ENCODE measurements around the gene MSANTD4.
A peak's percentile ranks its signal among the peaks of the same experiment; 100 is the strongest.
"Not testable (repeated sequence)": the region's sequence is repeated elsewhere in the genome, so short reads cannot be mapped to it uniquely, and the experiment has no call there.

MSANTD4 gene

DNA sequence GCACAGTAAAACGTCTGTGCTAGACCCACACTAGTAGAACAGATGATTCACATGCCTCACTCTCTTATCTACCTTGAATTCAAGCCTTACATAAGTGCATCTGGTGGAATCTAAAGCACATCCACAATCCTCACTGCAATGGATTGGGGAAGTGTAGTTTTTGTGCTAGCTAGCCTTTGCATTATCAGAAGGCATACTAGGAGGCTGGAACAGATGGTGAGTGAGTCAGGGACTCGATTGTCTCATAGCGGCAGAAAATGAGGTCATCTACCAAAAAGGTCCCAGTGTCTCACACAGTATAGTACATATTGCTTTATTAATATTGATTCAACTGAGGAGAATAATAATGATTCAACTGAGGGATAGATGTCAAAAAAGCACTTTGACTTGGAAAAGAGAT is 9.3 kb downstream of the MSANTD4 start:
- peaks cover 31% of the 10 kb centered on the region for H3K36me3 ChIP-seq (ENCODE audit: control insufficient read depth, insufficient read depth, low read length, severe bottlenecking)
- peak; percentile 36 for DNase-seq (ENCODE audit: low read depth)

DNA sequence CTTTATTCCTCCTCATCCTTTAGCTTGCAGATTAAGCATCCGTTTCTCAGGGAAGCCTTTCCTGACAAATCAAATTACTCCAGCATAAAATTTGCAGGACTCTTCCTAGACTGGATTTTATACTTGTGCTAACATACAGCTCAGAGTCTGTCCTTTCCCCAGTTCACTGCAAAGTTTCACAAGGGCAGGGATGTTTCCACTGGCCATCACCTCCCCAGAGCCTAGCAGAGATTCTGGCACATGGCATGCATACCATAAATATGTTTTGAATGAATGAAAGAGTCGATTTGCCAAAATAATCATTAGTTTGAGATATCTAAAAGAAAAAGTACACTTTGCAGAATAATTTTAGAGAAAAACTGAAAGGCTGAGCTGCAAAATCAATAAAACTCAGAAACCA is 10.6 kb downstream of the MSANTD4 start:
- no peaks in the 10 kb centered on the region for H3K27me3 ChIP-seq (replicated peaks; ENCODE audit: control insufficient read depth, insufficient read depth, low read length)
- H3K36me3 ChIP-seq (ENCODE audit: control insufficient read depth, insufficient read depth, low read length, severe bottlenecking) = peaks cover 43% of the 10 kb centered on the region
- peak; percentile 55 for DNase-seq (ENCODE audit: low read depth)
- H3K9ac ChIP-seq (ENCODE audit: low read length) = peak overlapping the region; percentile 14
- H3K9me3 ChIP-seq (ENCODE audit: control insufficient read depth, low read length) = no peaks in the 10 kb centered on the region
- peak overlapping the region; percentile 14 for H3K4me3 ChIP-seq (ENCODE audit: low read length)
- peaks cover 24% of the 10 kb centered on the region for H3K4me1 ChIP-seq (ENCODE audit: control insufficient read depth, insufficient read depth, low read length)

More for the DNA sequence above, 9.3 kb downstream of the MSANTD4 start:
- H3K4me1 ChIP-seq (ENCODE audit: control insufficient read depth, insufficient read depth, low read length) = peaks cover 24% of the 10 kb centered on the region
- no peaks in the 10 kb centered on the region for H3K9me3 ChIP-seq (ENCODE audit: control insufficient read depth, low read length)
- H3K4me3 ChIP-seq (ENCODE audit: low read length) = no peak overlapping the region
- no peak overlapping the region for H3K9ac ChIP-seq (ENCODE audit: low read length)
- H3K27me3 ChIP-seq (replicated peaks; ENCODE audit: control insufficient read depth, insufficient read depth, low read length) = no peaks in the 10 kb centered on the region

DNA sequence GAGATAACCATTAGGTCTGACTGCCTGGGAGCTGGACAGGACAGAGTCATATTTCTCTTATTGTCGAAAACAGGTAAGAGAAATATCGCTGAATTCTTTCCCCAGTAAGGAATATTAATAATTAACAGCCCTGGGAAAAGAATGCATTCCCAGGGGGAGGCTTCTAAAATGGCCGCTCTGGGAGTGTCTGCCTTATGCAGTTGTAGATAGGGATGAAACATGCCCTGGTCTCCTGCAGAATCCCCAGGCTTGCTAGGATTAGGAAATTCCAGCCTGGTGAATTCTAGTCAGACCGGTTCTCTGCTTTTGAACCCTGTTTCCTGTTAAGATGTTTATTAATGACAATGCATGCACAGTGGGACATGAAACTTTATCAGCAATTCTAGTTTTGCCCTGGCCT is 18.9 kb downstream of the MSANTD4 start:
- not testable (repeated sequence) for H3K4me1 ChIP-seq (ENCODE audit: control insufficient read depth, insufficient read depth, low read length); DNase-seq (ENCODE audit: low read depth); H3K9me3 ChIP-seq (ENCODE audit: control insufficient read depth, low read length); H3K27me3 ChIP-seq (replicated peaks; ENCODE audit: control insufficient read depth, insufficient read depth, low read length); H3K9ac ChIP-seq (ENCODE audit: low read length); H3K4me3 ChIP-seq (ENCODE audit: low read length)
- peaks cover 27% of the 10 kb centered on the region for H3K36me3 ChIP-seq (ENCODE audit: control insufficient read depth, insufficient read depth, low read length, severe bottlenecking)

DNA sequence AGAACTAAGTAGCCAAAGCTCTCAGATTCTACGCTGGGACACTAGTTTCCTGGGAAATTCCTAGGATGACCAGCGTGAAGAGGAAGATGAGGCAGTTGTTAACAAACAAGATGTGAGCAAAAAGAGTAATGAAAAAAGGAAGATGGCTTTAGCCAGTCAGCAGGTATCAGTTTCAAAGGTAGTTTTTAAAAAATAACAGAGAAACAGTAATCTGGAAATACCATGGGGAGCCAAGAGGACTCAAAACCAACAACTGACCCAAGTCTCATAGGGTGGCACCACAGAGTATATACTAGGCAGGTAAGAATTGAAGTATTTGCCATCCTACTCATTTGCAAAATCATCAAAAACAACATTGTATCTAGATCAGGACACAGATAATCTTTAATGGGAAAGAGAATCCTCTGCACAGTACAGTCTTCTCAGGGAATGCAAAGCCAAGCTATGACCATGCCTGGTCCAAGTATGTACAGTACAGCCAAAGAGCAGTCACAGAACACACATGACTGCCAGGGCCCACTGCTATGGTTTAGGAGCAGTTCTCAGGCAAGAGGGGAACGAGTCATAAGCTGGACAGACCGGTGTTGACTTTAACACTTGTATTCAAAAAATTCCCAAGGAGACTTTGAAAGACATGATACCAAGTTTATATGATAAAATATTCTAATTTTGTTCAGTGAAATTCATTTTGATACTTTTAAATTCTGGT is 20.6 kb downstream of the MSANTD4 start:
- Histone ChIP-seq H3K27me3 (replicated peaks; ENCODE audit: control insufficient read depth, insufficient read depth, low read length) (no peaks in the 10 kb centered on the region), H3K9ac (ENCODE audit: low read length) (no peak overlapping the region)
- DNase-seq (ENCODE audit: low read depth) = no peak

DNA sequence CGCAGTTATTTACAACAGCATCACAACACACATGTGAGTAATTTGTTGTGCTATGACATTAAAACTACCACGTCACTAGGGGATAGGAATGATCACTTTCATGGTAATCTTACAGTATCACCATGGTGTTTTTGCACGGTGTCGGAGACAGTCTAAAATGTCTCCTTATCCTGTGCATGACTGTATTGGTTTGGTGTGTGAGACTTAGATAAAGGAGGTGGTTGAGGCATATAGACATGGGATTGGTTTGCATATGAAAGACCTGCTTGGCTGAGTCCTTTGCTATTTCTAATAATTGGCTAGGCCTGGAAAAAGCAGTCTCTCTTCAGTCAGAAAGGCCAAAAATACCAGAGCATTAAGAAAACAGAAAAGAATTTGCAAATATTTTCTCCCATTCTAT is 30.2 kb downstream of the MSANTD4 start:
- Histone ChIP-seq H3K4me1 (ENCODE audit: control insufficient read depth, insufficient read depth, low read length) (no peaks in the 10 kb centered on the region), H3K9ac (ENCODE audit: low read length) (no peak overlapping the region), H3K36me3 (ENCODE audit: control insufficient read depth, insufficient read depth, low read length, severe bottlenecking) (peaks cover 11% of the 10 kb centered on the region), H3K4me3 (ENCODE audit: low read length) (no peak overlapping the region), H3K27me3 (replicated peaks; ENCODE audit: control insufficient read depth, insufficient read depth, low read length) (no peaks in the 10 kb centered on the region), H3K9me3 (ENCODE audit: control insufficient read depth, low read length) (peaks cover 3% of the 10 kb centered on the region)
- no peak for DNase-seq (ENCODE audit: low read depth)

More for the DNA sequence above, 20.6 kb downstream of the MSANTD4 start:
- Histone ChIP-seq H3K4me3 (ENCODE audit: low read length) (no peak overlapping the region), H3K9me3 (ENCODE audit: control insufficient read depth, low read length) (no peaks in the 10 kb centered on the region), H3K4me1 (ENCODE audit: control insufficient read depth, insufficient read depth, low read length) (no peaks in the 10 kb centered on the region), H3K36me3 (ENCODE audit: control insufficient read depth, insufficient read depth, low read length, severe bottlenecking) (peaks cover 12% of the 10 kb centered on the region)

DNA sequence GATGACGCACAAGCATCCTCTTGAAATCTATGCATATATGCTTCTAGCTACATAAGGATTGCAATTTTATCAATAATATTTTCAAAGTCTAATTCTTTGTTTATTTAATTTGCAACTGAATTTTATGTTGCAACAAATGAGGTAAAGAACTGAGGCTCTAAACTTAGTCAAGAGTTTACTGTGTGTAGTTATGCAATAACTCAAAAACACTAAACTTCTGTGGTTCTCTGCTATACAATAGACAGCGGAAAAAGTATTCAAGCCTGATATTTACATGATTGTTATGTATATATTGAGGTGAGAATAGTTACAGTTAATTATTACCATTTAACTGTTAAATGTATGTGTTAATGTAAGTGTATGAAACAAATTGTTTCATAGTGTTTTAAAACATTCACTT is 32.9 kb downstream of the MSANTD4 start:
- peaks cover 3% of the 10 kb centered on the region for H3K9me3 ChIP-seq (ENCODE audit: control insufficient read depth, low read length)
- no peaks in the 10 kb centered on the region for H3K4me1 ChIP-seq (ENCODE audit: control insufficient read depth, insufficient read depth, low read length)
- H3K27me3 ChIP-seq (replicated peaks; ENCODE audit: control insufficient read depth, insufficient read depth, low read length) = no peaks in the 10 kb centered on the region
- no peak overlapping the region for H3K9ac ChIP-seq (ENCODE audit: low read length)
- H3K36me3 ChIP-seq (ENCODE audit: control insufficient read depth, insufficient read depth, low read length, severe bottlenecking) = no peaks in the 10 kb centered on the region
- no peak overlapping the region for H3K4me3 ChIP-seq (ENCODE audit: low read length)
- DNase-seq (ENCODE audit: low read depth) = peak; percentile 18

DNA sequence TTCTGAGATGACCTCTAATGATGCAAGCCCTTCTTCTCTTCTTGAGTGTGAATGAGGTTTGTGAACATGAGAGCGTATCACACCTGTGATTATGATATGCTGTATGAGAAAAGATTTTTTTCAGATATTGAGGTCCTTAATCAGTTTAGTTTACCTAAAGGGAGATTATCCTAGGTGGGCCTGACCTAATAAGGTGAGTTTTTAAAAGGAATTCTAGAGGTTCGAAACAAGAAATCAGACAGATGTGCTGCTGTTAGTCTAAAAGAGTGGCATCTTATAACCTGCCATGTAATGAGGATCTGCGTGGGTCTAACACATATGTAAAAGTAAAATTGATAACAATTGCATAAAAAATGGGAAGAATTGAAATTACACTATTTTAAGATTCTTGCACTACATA is 33.8 kb downstream of the MSANTD4 start:
- Histone ChIP-seq H3K36me3 (ENCODE audit: control insufficient read depth, insufficient read depth, low read length, severe bottlenecking) (no peaks in the 10 kb centered on the region), H3K27me3 (replicated peaks; ENCODE audit: control insufficient read depth, insufficient read depth, low read length) (no peaks in the 10 kb centered on the region), H3K4me3 (ENCODE audit: low read length) (no peak overlapping the region), H3K9ac (ENCODE audit: low read length) (no peak overlapping the region), H3K4me1 (ENCODE audit: control insufficient read depth, insufficient read depth, low read length) (no peaks in the 10 kb centered on the region), H3K9me3 (ENCODE audit: control insufficient read depth, low read length) (peaks cover 1% of the 10 kb centered on the region)
- DNase-seq (ENCODE audit: low read depth) = no peak

DNA sequence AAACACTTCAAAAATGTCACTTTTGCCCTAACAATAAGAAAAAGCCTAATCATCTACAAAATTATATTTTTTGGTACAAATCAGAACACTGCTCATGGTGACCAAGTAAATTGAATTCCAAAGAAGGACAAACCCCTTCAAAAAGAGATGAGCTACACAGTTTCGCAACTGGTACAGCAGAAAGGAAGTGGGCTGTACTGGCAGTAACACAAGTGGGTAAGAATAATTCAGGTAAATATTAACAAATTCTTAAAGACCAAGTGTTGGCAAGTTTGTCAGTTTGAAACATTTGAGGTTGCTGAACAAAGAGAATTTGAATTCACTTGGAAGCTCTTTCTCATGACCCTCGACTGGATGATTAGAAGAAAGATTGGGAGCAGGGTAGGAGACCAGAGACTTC is 35.5 kb downstream of the MSANTD4 start:
- Histone ChIP-seq H3K9me3 (ENCODE audit: control insufficient read depth, low read length) (no peaks in the 10 kb centered on the region), H3K27me3 (replicated peaks; ENCODE audit: control insufficient read depth, insufficient read depth, low read length) (no peaks in the 10 kb centered on the region), H3K4me3 (ENCODE audit: low read length) (no peak overlapping the region), H3K4me1 (ENCODE audit: control insufficient read depth, insufficient read depth, low read length) (no peaks in the 10 kb centered on the region), H3K36me3 (ENCODE audit: control insufficient read depth, insufficient read depth, low read length, severe bottlenecking) (no peaks in the 10 kb centered on the region), H3K9ac (ENCODE audit: low read length) (no peak overlapping the region)
- DNase-seq (ENCODE audit: low read depth) = no peak

DNA sequence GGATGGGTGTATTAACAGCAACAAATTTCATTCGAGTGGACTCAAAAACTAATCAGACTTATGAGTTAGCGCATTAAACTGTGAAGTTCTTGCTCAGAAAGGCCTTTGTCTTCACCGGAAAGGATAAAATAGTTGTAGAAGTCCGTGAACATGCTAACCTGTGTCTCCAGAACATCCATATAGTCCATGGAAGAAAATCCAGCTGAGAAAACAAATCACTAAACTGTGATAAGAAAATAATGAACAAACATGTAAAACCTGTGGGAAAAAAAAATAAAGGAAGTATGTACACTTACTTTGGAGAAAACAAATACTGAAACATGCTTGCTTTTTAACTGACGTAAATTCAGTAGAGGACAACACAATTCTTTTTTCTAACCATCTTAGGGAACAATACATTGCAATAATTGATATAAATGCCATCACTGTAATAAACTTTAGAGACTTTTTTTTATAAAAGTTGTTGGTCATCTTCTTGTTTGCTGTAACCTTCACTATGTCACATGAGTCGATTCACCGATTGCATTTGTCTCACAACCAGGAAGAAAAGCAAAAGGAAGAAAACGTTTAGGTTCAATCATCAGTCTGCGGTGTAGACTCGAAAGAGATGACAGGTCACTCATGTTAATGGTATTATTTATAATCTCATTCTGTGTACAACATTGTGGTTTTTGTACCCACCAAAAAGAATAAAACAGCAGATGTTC is 41.9 kb downstream of the MSANTD4 start:
- no peak overlapping the region for H3K4me3 ChIP-seq (ENCODE audit: low read length)
- H3K9me3 ChIP-seq (ENCODE audit: control insufficient read depth, low read length) = no peaks in the 10 kb centered on the region
- no peak overlapping the region for H3K9ac ChIP-seq (ENCODE audit: low read length)
- H3K4me1 ChIP-seq (ENCODE audit: control insufficient read depth, insufficient read depth, low read length) = no peaks in the 10 kb centered on the region
- no peaks in the 10 kb centered on the region for H3K36me3 ChIP-seq (ENCODE audit: control insufficient read depth, insufficient read depth, low read length, severe bottlenecking)
- no peak for DNase-seq (ENCODE audit: low read depth)
- no peaks in the 10 kb centered on the region for H3K27me3 ChIP-seq (replicated peaks; ENCODE audit: control insufficient read depth, insufficient read depth, low read length)

DNA sequence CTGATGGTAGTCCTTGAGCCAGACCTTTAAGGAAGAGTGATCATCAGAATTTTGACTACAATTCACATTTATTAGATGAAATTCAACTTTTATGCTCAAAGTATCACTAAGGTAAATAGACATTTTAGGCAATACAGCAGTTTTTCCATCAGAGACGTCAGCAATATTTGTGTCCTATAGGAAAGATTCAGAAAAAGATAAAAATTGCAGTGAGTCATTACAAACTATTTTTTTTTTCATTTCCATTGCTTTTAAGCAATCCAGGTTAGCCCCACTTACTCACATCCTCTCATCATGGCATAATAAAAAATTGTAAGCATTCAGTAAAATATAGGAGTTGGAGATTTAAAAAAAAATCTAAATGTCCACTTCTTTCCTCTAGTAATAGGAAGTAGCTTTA is 46.9 kb downstream of the MSANTD4 start:
- Histone ChIP-seq H3K9ac (ENCODE audit: low read length) (no peak overlapping the region), H3K4me1 (ENCODE audit: control insufficient read depth, insufficient read depth, low read length) (no peaks in the 10 kb centered on the region), H3K36me3 (ENCODE audit: control insufficient read depth, insufficient read depth, low read length, severe bottlenecking) (no peaks in the 10 kb centered on the region), H3K27me3 (replicated peaks; ENCODE audit: control insufficient read depth, insufficient read depth, low read length) (no peaks in the 10 kb centered on the region), H3K4me3 (ENCODE audit: low read length) (no peak overlapping the region), H3K9me3 (ENCODE audit: control insufficient read depth, low read length) (no peaks in the 10 kb centered on the region)
- peak; percentile 11 for DNase-seq (ENCODE audit: low read depth)

DNA sequence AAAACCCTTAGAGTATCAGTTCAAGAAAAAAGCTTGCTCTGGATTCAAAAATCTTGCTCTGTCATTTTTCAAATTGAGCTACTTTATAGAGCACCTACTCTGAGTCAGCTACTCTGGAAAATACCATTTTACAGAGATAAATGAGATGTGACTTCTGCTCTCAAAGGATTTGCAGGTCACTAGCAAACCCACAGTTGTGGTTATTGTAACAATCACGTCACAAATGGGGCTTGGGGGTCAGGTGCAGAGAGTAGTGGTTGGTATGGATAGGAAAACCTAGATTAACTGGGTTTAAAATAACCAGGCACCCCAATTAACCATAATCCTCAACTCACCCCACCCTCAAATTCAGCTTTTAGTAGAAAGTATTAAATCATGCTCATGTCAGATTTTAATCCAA is 52.3 kb downstream of the MSANTD4 start:
- no peak overlapping the region for H3K9ac ChIP-seq (ENCODE audit: low read length)
- H3K27me3 ChIP-seq (replicated peaks; ENCODE audit: control insufficient read depth, insufficient read depth, low read length) = no peaks in the 10 kb centered on the region

More for the DNA sequence above, 52.3 kb downstream of the MSANTD4 start:
- Histone ChIP-seq H3K4me3 (ENCODE audit: low read length) (no peak overlapping the region), H3K36me3 (ENCODE audit: control insufficient read depth, insufficient read depth, low read length, severe bottlenecking) (no peaks in the 10 kb centered on the region), H3K4me1 (ENCODE audit: control insufficient read depth, insufficient read depth, low read length) (no peaks in the 10 kb centered on the region), H3K9me3 (ENCODE audit: control insufficient read depth, low read length) (no peaks in the 10 kb centered on the region)
- DNase-seq (ENCODE audit: low read depth) = no peak

Measured in adipocyte (in vitro differentiated cells).